Skeletal muscle satellite cell (primary cell): ENCODE results near the gene MS4A4A.

Source experiments
- H3K27me3 ChIP-seq: 2 replicates; pipeline ENCODE4 v1.7.0; 2013; ENCODE audit warnings: low read length; ENCODE audit not compliant: control insufficient read depth, insufficient read depth
- H3K36me3 ChIP-seq: 2 replicates; pipeline ENCODE4 v1.7.0; 2013; ENCODE audit warnings: mild to moderate bottlenecking, control low read depth, low read length; ENCODE audit not compliant: insufficient read depth
- H3K4me1 ChIP-seq: 2 replicates; pipeline ENCODE4 v1.7.0; 2013; ENCODE audit warnings: low read length; ENCODE audit not compliant: control insufficient read depth, insufficient read depth
- H3K4me2 ChIP-seq: 2 replicates; pipeline ENCODE4 v1.7.0; 2013; ENCODE audit warnings: mild to moderate bottlenecking, low read length
- H3K4me3 ChIP-seq: 2 replicates; pipeline ENCODE4 v1.7.0; 2013; ENCODE audit warnings: low read length
- H3K9ac ChIP-seq: 2 replicates; pipeline ENCODE4 v1.7.0; 2013; ENCODE audit warnings: mild to moderate bottlenecking, low read depth, low read length, moderate library complexity
- H3K9me3 ChIP-seq: replicated peaks from 2 replicates; pipeline ENCODE4 v1.7.0; 2013; ENCODE audit warnings: mild to moderate bottlenecking, control low read depth, low read length

The MS4A4A gene

DNA sequence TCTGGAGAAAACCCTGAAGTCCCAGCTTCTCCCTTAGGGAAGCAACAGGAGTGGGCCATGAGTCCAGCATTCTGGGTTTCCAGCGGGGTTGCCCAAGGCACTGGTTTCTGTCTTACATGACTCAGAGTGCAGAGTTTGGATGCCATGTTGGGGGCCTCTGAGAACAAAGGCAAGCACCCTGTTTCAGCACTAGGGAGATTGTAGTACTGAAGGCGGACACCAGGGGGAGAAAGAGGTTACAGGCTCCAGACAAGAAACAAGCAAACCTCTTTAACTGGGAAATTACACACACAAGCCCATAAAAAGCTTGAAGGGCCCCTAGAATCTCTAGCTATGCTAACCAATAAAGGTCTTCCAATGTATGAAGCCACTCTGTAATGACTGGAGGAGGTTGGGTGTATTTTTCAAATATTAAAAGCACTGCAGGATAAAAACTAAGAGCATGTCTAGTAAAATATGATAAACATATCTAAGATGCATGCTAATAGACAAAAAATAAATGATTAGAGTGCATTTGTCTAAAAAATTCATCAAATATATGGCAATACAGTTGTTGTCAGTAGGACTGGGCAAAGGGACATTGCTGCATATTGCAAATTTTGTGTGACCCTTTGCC is 53.6 kb downstream of the MS4A4A start:
- Histone ChIP-seq H3K4me1 (no peaks in the 10 kb centered on the region), H3K4me2 (no peak overlapping the region), H3K36me3 (no peaks in the 10 kb centered on the region), H3K9ac (no peak overlapping the region), H3K27me3 (no peaks in the 10 kb centered on the region), H3K4me3 (no peak overlapping the region), H3K9me3 (no peaks in the 10 kb centered on the region)

DNA sequence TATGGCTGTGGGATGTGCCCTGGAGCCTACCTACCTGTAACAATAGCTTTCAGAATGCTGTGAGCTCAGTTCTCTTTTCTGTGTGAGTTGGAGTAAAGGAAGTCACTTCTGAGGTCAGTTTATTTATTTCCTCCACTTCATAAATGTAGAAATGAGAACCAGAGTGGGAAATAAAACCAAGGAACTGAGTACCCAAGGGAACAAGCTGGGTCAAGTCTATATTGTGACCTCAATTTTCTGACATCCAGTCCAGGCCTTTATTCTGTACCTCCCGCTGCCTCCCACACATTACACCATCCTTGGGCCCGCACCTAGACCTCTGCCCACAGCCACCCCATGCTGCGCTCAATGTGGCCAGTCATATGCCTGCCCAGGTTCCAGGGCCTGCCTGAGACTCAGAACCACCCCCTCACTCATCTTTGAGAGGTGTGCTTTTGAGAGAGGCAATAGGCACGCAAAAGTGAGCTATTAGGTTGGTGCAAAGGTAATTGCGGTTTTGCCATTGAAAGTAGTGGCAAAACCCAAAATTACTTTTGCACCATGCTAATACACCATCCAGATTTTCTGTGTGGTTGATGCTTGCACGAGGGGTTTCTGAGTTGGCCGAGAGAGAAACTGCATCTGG is 56.4 kb downstream of the MS4A4A start:
- H3K9me3 ChIP-seq = no peaks in the 10 kb centered on the region
- H3K36me3 ChIP-seq = no peaks in the 10 kb centered on the region
- no peaks in the 10 kb centered on the region for H3K4me1 ChIP-seq
- H3K9ac ChIP-seq = no peak overlapping the region
- H3K4me2 ChIP-seq = no peak overlapping the region
- H3K4me3 ChIP-seq = no peak overlapping the region
- H3K27me3 ChIP-seq = no peaks in the 10 kb centered on the region

DNA sequence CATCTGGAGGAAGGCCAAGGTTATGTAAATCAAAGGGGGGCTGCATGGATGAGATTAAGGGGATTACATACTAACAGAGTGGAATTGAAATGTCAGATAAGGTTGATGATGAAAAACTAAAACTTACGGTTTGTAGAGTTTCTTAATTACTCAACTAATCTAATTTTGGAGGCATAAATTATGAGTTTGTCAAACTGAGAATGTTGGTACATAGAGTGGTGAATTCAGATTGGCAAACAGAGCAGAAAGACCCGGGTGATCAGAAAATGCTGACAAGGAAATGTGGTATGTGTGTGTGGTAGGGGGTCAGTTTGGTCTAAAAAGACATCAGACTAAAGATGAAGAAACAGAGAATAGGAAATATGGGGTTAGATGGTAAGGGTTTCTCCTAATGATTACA is 57.6 kb downstream of the MS4A4A start:
- Histone ChIP-seq H3K9me3 (no peaks in the 10 kb centered on the region), H3K4me1 (no peaks in the 10 kb centered on the region), H3K4me2 (no peak overlapping the region), H3K9ac (no peak overlapping the region), H3K4me3 (no peak overlapping the region), H3K27me3 (no peaks in the 10 kb centered on the region), H3K36me3 (no peaks in the 10 kb centered on the region)

DNA sequence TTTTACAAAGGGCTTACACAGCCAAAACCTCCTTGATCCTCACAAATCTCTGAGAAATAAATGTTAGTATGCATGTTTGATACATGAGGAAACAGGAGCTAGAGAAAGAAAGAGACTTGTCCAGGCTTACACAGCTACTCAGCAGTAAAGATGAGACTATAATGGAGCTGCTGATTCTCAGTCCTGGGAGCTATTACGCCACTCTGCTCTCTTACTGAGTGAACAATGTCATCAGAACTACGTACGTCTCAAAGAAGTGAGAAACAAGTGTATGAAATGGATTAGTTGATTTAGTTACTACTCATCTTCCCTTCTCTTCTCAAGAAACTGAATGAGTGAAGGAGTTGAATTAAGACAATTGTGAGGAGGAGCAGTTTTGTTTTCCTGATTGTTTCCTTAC is 58.9 kb downstream of the MS4A4A start:
- Histone ChIP-seq H3K36me3 (no peaks in the 10 kb centered on the region), H3K4me3 (no peak overlapping the region), H3K9me3 (no peaks in the 10 kb centered on the region), H3K4me2 (no peak overlapping the region), H3K27me3 (no peaks in the 10 kb centered on the region), H3K4me1 (no peaks in the 10 kb centered on the region), H3K9ac (no peak overlapping the region)

DNA sequence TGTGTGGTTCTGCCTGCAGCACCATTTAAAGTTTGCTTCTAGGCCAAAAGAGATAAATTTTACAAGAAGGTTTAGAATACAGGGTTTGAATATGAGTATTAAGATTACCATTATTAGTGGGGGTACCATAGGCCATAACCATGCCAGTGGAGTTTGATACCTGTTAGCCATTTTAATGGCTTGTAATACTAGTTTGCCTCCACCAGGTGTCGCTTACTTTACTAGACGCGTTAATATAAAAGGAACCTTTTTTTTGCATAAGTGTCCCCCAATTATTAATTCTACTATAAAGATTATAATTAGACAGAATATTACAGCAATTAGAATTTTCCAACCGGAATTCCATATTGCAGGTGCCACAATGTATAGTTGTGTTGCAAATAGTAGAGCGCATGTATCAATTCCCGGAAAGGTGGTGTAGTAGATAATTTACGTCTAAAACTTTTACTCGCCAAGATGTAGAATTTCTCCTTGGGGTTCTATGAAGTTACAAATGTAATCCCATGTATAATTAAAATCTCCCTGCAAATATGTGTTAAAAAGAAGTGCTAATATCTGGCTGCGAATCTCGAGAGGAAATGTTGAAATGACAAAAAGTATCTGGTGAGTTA is 62.7 kb downstream of the MS4A4A start:
- no peaks in the 10 kb centered on the region for H3K4me1 ChIP-seq
- no peaks in the 10 kb centered on the region for H3K36me3 ChIP-seq
- H3K4me2 ChIP-seq = no peak overlapping the region
- H3K9me3 ChIP-seq = no peaks in the 10 kb centered on the region
- H3K9ac ChIP-seq = no peak overlapping the region
- no peaks in the 10 kb centered on the region for H3K27me3 ChIP-seq
- H3K4me3 ChIP-seq = no peak overlapping the region

DNA sequence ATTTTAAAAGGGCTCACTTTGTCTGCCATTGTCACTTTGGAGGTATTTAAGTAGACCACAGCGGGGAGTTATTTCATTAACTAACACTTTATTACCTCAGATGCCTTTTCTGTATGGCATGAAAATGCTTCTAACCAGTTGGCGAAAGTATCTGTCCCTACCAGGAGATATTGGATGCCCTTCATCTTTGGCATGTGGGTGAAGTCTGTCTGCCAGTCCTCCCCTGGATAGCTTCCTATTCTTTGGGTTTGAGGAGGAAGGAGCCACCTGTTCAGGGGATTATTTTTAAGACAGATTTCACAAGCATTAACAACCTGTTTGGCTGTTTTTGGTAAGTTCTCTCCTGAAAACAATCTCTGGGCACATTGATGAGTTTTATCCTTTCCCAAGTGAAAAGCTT is 63.7 kb downstream of the MS4A4A start:
- H3K4me2 ChIP-seq = no peak overlapping the region
- no peaks in the 10 kb centered on the region for H3K36me3 ChIP-seq
- no peak overlapping the region for H3K9ac ChIP-seq
- H3K9me3 ChIP-seq = no peaks in the 10 kb centered on the region
- no peak overlapping the region for H3K4me3 ChIP-seq
- H3K27me3 ChIP-seq = no peaks in the 10 kb centered on the region
- H3K4me1 ChIP-seq = no peaks in the 10 kb centered on the region

DNA sequence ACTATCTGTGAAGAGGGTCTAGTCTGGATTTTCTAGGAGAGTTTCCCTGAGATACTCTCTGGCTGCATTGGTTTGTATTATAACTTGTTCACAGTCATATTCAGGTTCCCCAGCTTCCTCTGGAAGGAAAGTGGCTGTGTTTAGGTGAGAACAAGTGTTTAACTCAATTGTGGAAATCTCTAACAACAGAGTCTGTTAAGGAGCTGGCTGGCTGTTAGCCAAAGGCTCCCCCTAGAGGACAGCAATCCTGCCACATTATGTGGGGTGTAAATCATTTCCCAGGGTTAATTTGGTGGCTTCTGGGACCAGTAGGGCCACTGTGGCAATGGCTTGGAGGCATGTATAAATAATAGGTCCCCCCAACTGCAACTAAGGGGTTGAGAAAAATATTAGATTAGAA is 65.0 kb downstream of the MS4A4A start:
- Histone ChIP-seq H3K4me1 (no peaks in the 10 kb centered on the region), H3K36me3 (no peaks in the 10 kb centered on the region), H3K4me3 (no peak overlapping the region), H3K27me3 (no peaks in the 10 kb centered on the region), H3K4me2 (no peak overlapping the region), H3K9me3 (no peaks in the 10 kb centered on the region), H3K9ac (no peak overlapping the region)

DNA sequence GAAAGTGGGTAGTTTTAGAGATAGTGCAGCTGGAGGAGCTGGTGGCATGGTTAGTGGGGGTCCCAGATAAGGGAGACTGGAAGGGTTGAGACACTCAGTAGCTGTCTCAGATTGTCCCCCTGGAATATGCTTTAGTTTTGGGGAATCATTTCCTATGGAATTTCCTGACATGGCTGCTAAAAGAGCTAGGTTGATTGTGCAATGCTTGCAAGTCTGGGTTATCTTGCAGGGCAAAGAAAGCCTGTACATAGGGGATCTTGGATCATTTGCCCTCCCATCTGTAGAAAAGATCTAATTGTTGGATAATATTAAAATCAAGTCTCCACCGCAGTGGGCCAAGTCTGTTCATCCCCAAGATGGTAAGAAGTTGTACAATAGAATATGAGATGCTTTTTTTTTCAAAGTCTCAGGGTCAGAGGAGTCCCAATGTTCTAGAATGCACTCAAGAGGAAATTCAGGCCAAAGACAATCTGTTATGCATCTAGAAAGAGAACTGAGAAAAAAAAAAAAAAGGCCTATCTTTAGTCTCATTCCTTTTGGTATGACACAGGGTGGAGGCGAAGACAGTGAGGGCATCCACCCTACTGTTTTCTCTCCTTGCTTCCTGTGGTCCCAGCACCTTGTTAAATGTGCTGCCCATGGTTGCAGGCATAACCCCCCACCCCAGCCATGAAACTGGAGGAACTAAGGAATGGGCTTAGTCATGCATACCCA is 66.8 kb downstream of the MS4A4A start:
- H3K4me2 ChIP-seq = no peak overlapping the region
- H3K27me3 ChIP-seq = no peaks in the 10 kb centered on the region
- no peaks in the 10 kb centered on the region for H3K9me3 ChIP-seq
- no peaks in the 10 kb centered on the region for H3K4me1 ChIP-seq
- no peak overlapping the region for H3K4me3 ChIP-seq
- no peaks in the 10 kb centered on the region for H3K36me3 ChIP-seq
- H3K9ac ChIP-seq = no peak overlapping the region

DNA sequence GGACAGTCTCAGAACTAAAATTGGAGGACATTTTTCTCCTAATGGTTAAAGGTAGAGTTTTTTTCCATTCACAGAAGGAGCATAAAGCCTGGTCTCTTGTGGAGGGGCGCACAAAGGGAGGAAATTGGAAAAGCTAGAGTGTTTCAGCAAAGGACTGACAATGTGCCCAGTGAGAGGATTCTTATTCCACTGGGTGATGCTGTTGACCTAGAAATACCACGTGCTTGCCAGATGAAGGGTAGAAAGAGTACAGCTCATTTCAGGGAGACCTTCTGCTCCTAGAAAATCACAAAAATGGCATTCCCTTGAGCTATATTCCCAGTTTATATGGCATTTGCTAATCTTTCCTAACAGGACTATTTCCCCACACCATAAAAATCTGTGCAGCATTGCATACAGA is 67.7 kb downstream of the MS4A4A start:
- no peaks in the 10 kb centered on the region for H3K27me3 ChIP-seq
- no peak overlapping the region for H3K9ac ChIP-seq
- no peaks in the 10 kb centered on the region for H3K36me3 ChIP-seq
- H3K4me1 ChIP-seq = no peaks in the 10 kb centered on the region
- no peak overlapping the region for H3K4me2 ChIP-seq
- no peak overlapping the region for H3K4me3 ChIP-seq
- H3K9me3 ChIP-seq = no peaks in the 10 kb centered on the region

DNA sequence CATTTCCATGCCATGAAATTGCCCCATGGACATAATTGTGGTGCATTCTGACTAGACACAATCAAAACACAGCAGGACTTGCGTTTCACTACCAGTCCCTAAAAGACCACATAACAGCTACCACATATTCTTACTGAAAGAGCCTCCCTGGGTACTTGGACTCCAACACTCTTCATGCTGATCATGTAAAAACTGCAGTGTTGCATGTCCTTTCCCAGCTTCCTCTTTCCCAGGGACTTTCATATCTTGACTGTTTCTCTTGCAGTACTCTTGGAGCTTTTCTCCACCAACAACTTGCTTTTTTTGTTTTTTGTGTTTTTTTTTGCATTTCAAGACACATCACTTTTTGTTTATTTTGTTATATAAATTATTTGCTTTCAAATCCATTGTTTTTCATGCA is 69.5 kb downstream of the MS4A4A start:
- Histone ChIP-seq H3K9ac (no peak overlapping the region), H3K4me1 (no peaks in the 10 kb centered on the region), H3K9me3 (peaks cover 3% of the 10 kb centered on the region), H3K36me3 (no peaks in the 10 kb centered on the region), H3K4me3 (no peak overlapping the region), H3K4me2 (no peak overlapping the region), H3K27me3 (no peaks in the 10 kb centered on the region)

DNA sequence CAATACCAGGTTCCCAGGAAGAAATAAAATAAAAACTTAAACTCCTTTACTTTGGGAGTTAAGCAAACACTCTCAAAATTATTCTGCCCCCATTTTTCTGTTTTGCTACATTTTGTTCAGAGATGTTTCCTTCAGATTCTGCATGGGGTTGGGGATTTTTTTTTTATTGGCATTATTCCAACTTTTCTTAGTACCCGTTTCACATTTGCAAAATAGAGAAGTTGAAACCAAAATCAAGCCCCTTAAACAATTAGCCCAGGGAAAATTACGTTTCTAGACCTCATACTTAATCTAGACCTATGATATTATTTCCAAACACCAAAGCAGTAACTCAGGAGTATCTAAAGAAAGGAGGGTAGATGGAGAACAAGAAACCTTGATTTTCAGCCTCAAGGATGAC is 77.3 kb downstream of the MS4A4A start:
- Histone ChIP-seq H3K4me1 (no peaks in the 10 kb centered on the region), H3K27me3 (no peaks in the 10 kb centered on the region), H3K4me2 (no peak overlapping the region)

More for the DNA sequence above, 77.3 kb downstream of the MS4A4A start:
- Histone ChIP-seq H3K9me3 (peaks cover 3% of the 10 kb centered on the region), H3K4me3 (no peak overlapping the region), H3K9ac (no peak overlapping the region), H3K36me3 (no peaks in the 10 kb centered on the region)
